Progenitor cell of endocrine pancreas (in vitro differentiated cells): ENCODE measurements around the gene UNC93B1. TPM values are rescaled to one million over a fixed set of nuclear protein-coding genes. Genes with fewer than 3 reads are reported as not detected.

Experiments used
- DNase-seq: peaks from one replicate; pipeline ENCODE4 v3.0.0; 2021; ENCODE audit warnings: low spot score; ENCODE audit not compliant: unreplicated experiment
- H3K27ac Mint-ChIP-seq: 2 replicates; pipeline ENCODE4 v1.8.0; 2021; ENCODE audit warnings: mild to moderate bottlenecking, moderate library complexity, mixed read lengths
- H3K27me3 Mint-ChIP-seq: 2 replicates; pipeline ENCODE4 v1.8.0; 2021; ENCODE audit warnings: mixed read lengths
- H3K36me3 Mint-ChIP-seq: 2 replicates; pipeline ENCODE4 v1.8.0; 2022; ENCODE audit warnings: mixed read lengths; ENCODE audit not compliant: insufficient read depth
- H3K4me1 Mint-ChIP-seq: 2 replicates; pipeline ENCODE4 v1.8.0; 2021; ENCODE audit warnings: low read depth, mixed read lengths
- H3K4me3 Mint-ChIP-seq: 2 replicates; pipeline ENCODE4 v1.8.0; 2021; ENCODE audit warnings: low read depth, mild to moderate bottlenecking, moderate library complexity, mixed read lengths
- H3K9me3 Mint-ChIP-seq: 2 replicates; pipeline ENCODE4 v1.8.0; 2021; ENCODE audit warnings: low read depth, mixed read lengths
- CTCF ChIP-seq: fragments of 200-600 bp; sonication (generic); IDR thresholded peaks from one replicate; pipeline ENCODE4 v1.5.0; 2021; ENCODE audit warnings: antibody characterized with exemption, mild to moderate bottlenecking; ENCODE audit not compliant: unreplicated experiment
- total RNA-seq: library from RNA; stranded (reverse); gene quantifications from 2 replicates; pipeline ENCODE4 v1.2.1, GENCODE V29; 2021

Gene UNC93B1
- total RNA-seq, 1 donor from 2014 or later = 8.0 TPM

DNA sequence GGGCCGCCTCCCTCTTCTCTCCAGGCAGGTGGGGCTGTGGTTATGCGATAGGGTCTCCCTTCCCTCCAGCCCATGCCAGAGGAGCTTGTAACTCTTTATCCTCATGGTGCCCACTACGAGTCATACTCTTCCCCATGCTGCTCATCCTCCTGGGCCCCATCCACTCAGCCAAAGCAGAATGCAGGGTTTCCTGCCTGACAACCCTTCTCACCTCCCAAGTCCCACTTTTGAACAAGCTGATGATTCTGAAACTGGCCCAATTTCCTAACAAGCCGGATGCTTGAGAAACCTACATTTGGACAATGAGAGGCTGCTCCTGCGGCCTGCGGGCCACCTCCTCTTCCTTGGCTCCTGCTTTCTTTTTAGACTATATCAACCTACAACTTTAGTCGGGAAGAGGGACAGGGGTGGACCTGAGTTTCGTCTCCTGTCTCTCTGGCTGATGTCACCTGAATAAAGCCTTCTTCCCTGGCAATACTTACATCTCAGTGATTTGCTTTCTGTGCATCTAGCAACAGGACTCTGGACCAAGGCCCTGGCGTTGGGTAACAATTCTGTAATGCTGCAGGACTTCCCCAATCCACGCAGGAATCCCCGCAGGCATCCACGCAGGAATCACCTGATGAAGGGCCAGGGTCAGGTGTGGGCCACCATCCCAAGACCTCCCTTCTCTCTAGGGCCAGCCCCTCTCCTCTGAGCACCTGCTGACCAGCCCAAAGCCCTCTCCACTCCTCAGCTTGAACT, 25.1 kb upstream of the UNC93B1 start:
- Mint-ChIP-seq H3K27ac (peak overlapping the region; percentile 43), H3K9me3 (no peaks in the 10 kb centered on the region), H3K27me3 (no peaks in the 10 kb centered on the region), H3K4me1 (peaks cover 10% of the 10 kb centered on the region), H3K4me3 (peak overlapping the region; percentile 93), H3K36me3 (peaks cover 6% of the 10 kb centered on the region)
- DNase-seq = no peak
- TF ChIP-seq CTCF = no peak

GRCh38 chr11:68027667-68028066, 23.8 kb upstream of the UNC93B1 start:
- Mint-ChIP-seq H3K36me3 (peaks cover 6% of the 10 kb centered on the region), H3K27ac (no peak overlapping the region), H3K4me3 (no peak overlapping the region), H3K9me3 (no peaks in the 10 kb centered on the region), H3K27me3 (no peaks in the 10 kb centered on the region), H3K4me1 (peaks cover 10% of the 10 kb centered on the region)
- no peak for DNase-seq
- no peak for TF ChIP-seq CTCF

DNA sequence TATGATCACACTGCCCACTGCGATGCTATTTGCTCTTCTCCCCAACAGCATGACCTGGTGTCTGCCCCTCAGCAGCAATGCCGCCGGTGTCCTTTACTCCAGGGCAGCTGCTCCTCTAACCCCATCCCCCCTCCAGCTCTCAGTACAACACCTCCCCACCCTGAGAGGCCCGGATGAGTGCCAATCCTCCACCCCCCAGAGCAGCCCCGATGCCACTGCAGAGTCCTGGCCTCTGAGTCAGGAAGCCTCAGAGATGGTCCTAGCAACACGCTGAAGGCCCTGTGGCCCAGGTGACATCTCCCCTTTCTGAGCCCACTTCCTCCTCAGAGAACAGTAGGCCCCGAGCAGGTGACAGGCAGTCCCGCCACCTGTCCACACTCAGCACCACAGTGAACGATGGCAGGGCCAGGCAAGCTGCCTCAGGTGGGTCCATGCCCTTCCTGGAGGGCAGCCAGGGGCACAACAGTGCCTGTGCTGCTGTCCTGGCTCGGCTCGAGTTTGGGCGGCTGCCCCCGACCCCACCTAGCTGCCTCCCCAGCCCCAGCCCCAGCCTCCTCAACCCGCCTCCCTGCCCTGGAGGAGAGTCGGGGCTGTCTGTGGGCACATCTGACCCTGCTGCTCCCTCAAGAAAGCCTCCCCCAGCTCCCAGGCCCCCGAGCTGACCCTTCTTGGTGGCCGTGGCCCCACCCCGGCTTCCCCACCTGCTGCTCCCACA, 22.7 kb upstream of the UNC93B1 start:
- Mint-ChIP-seq H3K4me1 (peaks cover 6% of the 10 kb centered on the region), H3K36me3 (peaks cover 6% of the 10 kb centered on the region), H3K9me3 (no peaks in the 10 kb centered on the region), H3K4me3 (no peak overlapping the region), H3K27me3 (no peaks in the 10 kb centered on the region), H3K27ac (no peak overlapping the region)
- TF ChIP-seq CTCF = no peak
- no peak for DNase-seq

GRCh38 chr11:68025047-68025446, 21.1 kb upstream of the UNC93B1 start:
- TF ChIP-seq CTCF = no peak
- Mint-ChIP-seq H3K4me3 (no peak overlapping the region), H3K9me3 (no peaks in the 10 kb centered on the region), H3K4me1 (peaks cover 7% of the 10 kb centered on the region), H3K27me3 (no peaks in the 10 kb centered on the region), H3K27ac (no peak overlapping the region), H3K36me3 (peaks cover 6% of the 10 kb centered on the region)
- DNase-seq = no peak

GRCh38 chr11:68024508-68024907, 20.6 kb upstream of the UNC93B1 start:
- DNase-seq = no peak
- no peaks in the 10 kb centered on the region for H3K27me3 Mint-ChIP-seq
- H3K9me3 Mint-ChIP-seq = no peaks in the 10 kb centered on the region
- H3K4me1 Mint-ChIP-seq = peaks cover 5% of the 10 kb centered on the region
- H3K4me3 Mint-ChIP-seq = no peak overlapping the region
- TF ChIP-seq CTCF = no peak
- H3K36me3 Mint-ChIP-seq = peaks cover 6% of the 10 kb centered on the region
- no peak overlapping the region for H3K27ac Mint-ChIP-seq
